BLaER1 (cell line): ENCODE measurements around the gene PRKAG1.

Experiments used
- H3K27ac ChIP-seq: shearing (Covaris generic); formaldehyde crosslinking; 2 replicates; pipeline ENCODE4 v1.8.1; 2022
- H3K27me3 ChIP-seq: shearing (Covaris generic); formaldehyde crosslinking; 2 replicates; pipeline ENCODE4 v1.8.1; 2022
- H3K36me3 ChIP-seq: shearing (Covaris generic); formaldehyde crosslinking; 2 replicates; pipeline ENCODE4 v1.8.1; 2022
- H3K4me1 ChIP-seq: shearing (Covaris generic); formaldehyde crosslinking; 2 replicates; pipeline ENCODE4 v1.8.1; 2022
- H3K4me2 ChIP-seq: shearing (Covaris generic); formaldehyde crosslinking; 2 replicates; pipeline ENCODE4 v1.8.1; 2022
- H3K4me3 ChIP-seq: shearing (Covaris generic); formaldehyde crosslinking; 2 replicates; pipeline ENCODE4 v1.8.1; 2022
- H3K9ac ChIP-seq: shearing (Covaris generic); formaldehyde crosslinking; 2 replicates; pipeline ENCODE4 v1.8.1; 2022
- H3K9me3 ChIP-seq: shearing (Covaris generic); formaldehyde crosslinking; 2 replicates; pipeline ENCODE4 v1.8.1; 2022
- H4K20me1 ChIP-seq: shearing (Covaris generic); formaldehyde crosslinking; 2 replicates; pipeline ENCODE4 v1.8.1; 2022
- Cebpa-rat ChIP-seq: shearing (Covaris generic); IDR thresholded peaks from 2 replicates; pipeline ENCODE4 v1.8.1; 2022

Gene PRKAG1

DNA sequence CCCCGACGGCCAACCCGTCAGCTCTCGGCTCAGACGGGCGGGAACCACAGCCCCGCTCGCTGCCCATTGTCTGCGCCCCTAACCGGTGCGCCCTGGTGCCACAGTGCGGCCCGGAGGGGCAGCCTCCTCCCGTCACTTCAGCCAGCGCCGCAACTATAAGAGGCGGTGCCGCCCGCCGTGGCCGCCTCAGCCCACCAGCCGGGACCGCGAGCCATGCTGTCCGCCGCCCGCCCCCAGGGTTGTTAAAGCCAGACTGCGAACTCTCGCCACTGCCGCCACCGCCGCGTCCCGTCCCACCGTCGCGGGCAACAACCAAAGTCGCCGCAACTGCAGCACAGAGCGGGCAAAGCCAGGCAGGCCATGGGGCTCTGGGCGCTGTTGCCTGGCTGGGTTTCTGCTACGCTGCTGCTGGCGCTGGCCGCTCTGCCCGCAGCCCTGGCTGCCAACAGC, 40.3 kb downstream of the PRKAG1 start, which contains the start of gene WNT1:
Gene WNT1, plus strand, starts transcription at position 32 of the 450 bp plus-strand sequence. Its CDS starts 329 bp downstream, at position 361.
- Histone ChIP-seq H3K9ac (no peak within 1 kb of the TSS), H3K27ac (no peak within 1 kb of the TSS), H3K4me2 (peak within 1 kb of the TSS; percentile 85), H3K4me1 (peaks cover 46% of the 10 kb centered on the region), H3K4me3 (peak within 1 kb of the TSS; percentile 59), H3K36me3 (no peaks in the 10 kb centered on the region), H4K20me1 (peaks cover 73% of the 10 kb centered on the region), H3K9me3 (peaks cover 9% of the 10 kb centered on the region; the same call in 1 of the 2 replicates), H3K27me3 (peaks cover 98% of the 10 kb centered on the region)
- TF ChIP-seq Cebpa-rat: no peak

GRCh38 chr12:48977290-48978281, 41.0 kb downstream of the PRKAG1 start:
- Histone ChIP-seq H3K27ac (no peak overlapping the region), H3K36me3 (no peaks in the 10 kb centered on the region), H3K4me3 (no peak overlapping the region), H3K4me1 (peaks cover 50% of the 10 kb centered on the region), H3K27me3 (peaks cover 100% of the 10 kb centered on the region), H3K9ac (no peak overlapping the region), H4K20me1 (peaks cover 81% of the 10 kb centered on the region), H3K4me2 (peak overlapping the region; percentile 85), H3K9me3 (peaks cover 9% of the 10 kb centered on the region; the same call in 1 of the 2 replicates)
- TF ChIP-seq Cebpa-rat: no peak

DNA sequence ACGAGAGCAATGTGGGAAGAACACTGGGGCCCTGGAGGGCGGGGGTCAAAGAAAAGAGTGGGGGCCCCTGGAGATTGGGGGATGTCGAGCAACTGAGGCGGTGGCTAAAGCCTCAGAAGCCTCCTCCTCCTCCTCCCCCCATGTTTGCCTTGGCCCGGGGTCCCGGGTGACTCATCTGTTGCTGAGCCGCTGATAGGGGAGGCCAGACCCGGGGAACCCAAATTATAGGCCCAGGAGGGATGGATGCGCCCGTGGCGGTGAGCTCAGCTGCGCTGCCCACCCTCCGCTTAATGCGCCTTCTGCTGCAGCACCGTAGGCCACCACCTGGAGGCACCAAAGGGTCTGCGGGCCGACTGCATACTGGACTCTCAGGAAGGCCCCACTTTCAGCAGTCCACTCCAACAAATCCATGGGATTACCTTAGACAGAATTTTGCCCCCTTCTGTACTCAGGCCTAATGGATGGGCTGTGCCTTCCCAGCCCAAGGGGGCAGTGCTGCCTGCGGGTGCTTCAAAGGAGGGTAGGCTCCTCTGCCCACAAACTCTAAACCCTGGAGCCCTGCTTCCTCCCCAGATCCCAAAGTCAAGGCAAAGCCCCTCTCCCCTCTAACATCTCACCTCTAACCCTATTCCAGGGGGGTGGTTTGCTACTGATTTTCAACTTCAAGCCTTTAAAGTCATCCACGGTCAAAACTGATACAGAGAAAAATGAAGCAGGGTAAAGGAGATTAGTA, 44.5 kb downstream of the PRKAG1 start:
- Histone ChIP-seq H3K27ac (no peak overlapping the region), H3K4me1 (peaks cover 50% of the 10 kb centered on the region), H3K4me2 (no peak overlapping the region), H4K20me1 (peaks cover 86% of the 10 kb centered on the region), H3K9me3 (peaks cover 9% of the 10 kb centered on the region; the same call in 1 of the 2 replicates), H3K4me3 (no peak overlapping the region), H3K36me3 (no peaks in the 10 kb centered on the region), H3K27me3 (peaks cover 100% of the 10 kb centered on the region), H3K9ac (no peak overlapping the region)
- no peak for TF ChIP-seq Cebpa-rat

GRCh38 chr12:48973531-48973930, 45.0 kb downstream of the PRKAG1 start:
- Histone ChIP-seq H3K4me2 (no peak overlapping the region), H3K27ac (no peak overlapping the region), H4K20me1 (peaks cover 86% of the 10 kb centered on the region), H3K9me3 (peaks cover 9% of the 10 kb centered on the region; the same call in 1 of the 2 replicates), H3K4me3 (no peak overlapping the region), H3K4me1 (peaks cover 47% of the 10 kb centered on the region), H3K9ac (no peak overlapping the region), H3K27me3 (peaks cover 100% of the 10 kb centered on the region), H3K36me3 (no peaks in the 10 kb centered on the region)
- no peak for TF ChIP-seq Cebpa-rat

GRCh38 chr12:48972952-48973483, 45.6 kb downstream of the PRKAG1 start:
- Histone ChIP-seq H4K20me1 (peaks cover 86% of the 10 kb centered on the region), H3K27ac (no peak overlapping the region), H3K4me3 (no peak overlapping the region), H3K4me2 (0 out of 2 replicates have a peak overlapping the region, but pooled peaks have one; percentile 43), H3K9ac (no peak overlapping the region), H3K36me3 (no peaks in the 10 kb centered on the region), H3K9me3 (peaks cover 9% of the 10 kb centered on the region; the same call in 1 of the 2 replicates), H3K27me3 (peaks cover 100% of the 10 kb centered on the region), H3K4me1 (peaks cover 43% of the 10 kb centered on the region)
- TF ChIP-seq Cebpa-rat: no peak

DNA sequence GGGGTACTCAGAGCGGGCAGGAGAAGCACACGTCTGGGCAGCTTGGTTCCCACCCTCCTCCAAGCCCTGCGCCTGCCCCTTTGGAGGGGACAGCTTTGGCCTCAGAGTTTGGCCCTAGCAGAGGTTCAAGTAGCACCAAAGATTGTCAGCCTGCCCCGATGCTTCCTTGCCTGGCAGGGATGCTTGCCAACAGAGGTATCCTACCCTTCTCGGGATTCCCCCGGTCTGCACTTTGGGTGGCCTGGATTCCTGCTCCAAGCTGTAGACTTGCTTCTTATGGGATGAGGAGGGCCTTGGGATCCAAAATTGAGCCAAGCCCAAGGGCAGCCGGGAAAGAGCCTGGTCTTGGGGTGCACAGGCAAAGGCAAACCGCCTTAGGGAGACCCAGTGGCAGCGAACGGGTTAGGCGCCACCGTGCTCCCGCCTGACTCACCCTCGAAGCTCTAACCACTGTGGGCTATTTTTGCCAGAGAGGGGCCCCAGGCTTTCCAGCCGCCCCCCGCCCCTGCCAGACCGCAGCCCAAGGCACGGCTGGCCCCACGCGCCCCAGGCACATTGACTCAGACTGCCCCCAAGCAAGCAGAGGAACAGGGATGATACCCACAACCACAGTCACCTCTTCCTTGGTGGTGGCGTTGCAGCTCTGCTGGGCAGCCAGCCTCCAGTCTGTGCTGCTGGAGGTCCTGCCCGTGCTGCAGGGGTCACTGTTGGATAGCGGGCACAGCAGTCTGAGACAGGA, 46.2 kb downstream of the PRKAG1 start:
- no peak overlapping the region; the same call in 1 of the 2 replicates for H3K4me3 ChIP-seq

DNA sequence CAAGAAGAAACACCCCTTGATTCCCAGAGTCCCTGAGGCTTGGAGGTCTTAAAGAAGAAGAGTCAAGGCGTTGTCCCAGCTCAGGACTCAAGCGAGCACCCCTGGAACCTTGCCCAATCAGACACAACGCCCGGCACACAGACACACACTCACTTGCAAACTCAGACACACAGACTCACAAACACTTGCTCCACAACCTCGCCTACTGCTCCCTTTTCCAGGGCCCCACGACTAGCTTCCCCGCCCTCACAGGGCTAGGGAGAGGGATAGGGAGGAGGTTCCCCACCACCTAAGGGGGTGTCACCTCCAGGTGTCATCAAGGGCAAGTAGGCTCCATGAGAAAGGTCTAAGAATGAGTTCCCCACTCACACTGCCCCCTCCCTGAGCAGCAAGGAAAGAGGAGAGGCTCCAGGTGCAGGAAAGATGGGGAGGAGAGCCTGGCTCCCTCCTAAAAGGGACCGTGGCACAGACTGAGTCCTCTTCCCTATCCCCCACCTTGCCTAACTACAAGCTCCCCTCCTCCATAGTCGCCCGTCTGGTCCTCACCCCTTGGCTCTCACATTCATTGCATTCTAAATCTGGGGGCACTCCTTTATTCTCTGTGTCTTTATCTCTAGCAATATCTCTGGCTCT, 47.8 kb downstream of the PRKAG1 start:
- Histone ChIP-seq H3K27ac (no peak overlapping the region), H3K4me2 (no peak overlapping the region), H4K20me1 (peaks cover 73% of the 10 kb centered on the region), H3K9me3 (peaks cover 9% of the 10 kb centered on the region; the same call in 1 of the 2 replicates), H3K4me3 (no peak overlapping the region), H3K36me3 (no peaks in the 10 kb centered on the region), H3K9ac (no peak overlapping the region), H3K4me1 (peaks cover 45% of the 10 kb centered on the region), H3K27me3 (peaks cover 99% of the 10 kb centered on the region)
- TF ChIP-seq Cebpa-rat: no peak

More for the DNA sequence above, 46.2 kb downstream of the PRKAG1 start:
- no peaks in the 10 kb centered on the region for H3K36me3 ChIP-seq
- H3K9me3 ChIP-seq: peaks cover 9% of the 10 kb centered on the region; the same call in 1 of the 2 replicates
- H3K27ac ChIP-seq: no peak overlapping the region
- H3K4me2 ChIP-seq: peak overlapping the region; percentile 43; the same call in 1 of the 2 replicates
- TF ChIP-seq Cebpa-rat: no peak
- H3K9ac ChIP-seq: no peak overlapping the region
- peaks cover 82% of the 10 kb centered on the region for H4K20me1 ChIP-seq
- peaks cover 38% of the 10 kb centered on the region for H3K4me1 ChIP-seq
- peaks cover 100% of the 10 kb centered on the region for H3K27me3 ChIP-seq
